Motor neuron (in vitro differentiated cells): ENCODE data around the gene SCAPER. TPM values are rescaled to one million over a fixed set of nuclear protein-coding genes. Genes with fewer than 3 reads are reported as not detected.
A peak's percentile ranks its signal among the peaks of the same experiment; 100 is the strongest.
"Not testable (repeated sequence)": the region's sequence is repeated elsewhere in the genome, so short reads cannot be mapped to it uniquely, and the experiment has no call there.

Experiments used
- ATAC-seq, 8 experiments: fragments of 200-7000 bp; cut with Tn5 transposase; replicated peaks in 6 of 8; 2 replicates each; pipeline ENCODE4 v1.8.0; 2021; ENCODE audit warnings: mild to moderate bottlenecking in 8 of 8, moderate library complexity in 8 of 8
- H3K27ac ChIP-seq, 2 donors: fragments of 250-450 bp; sonication (Bioruptor Pico); 2 replicates each; pipeline ENCODE4 v1.9.0; 2021; ENCODE audit warnings: antibody characterized with exemption in 2 of 2, mild to moderate bottlenecking in 2 of 2, moderate library complexity in 1 of 2
- H3K4me1 ChIP-seq, 2 donors: fragments of 250-450 bp; sonication (Bioruptor Pico); replicated peaks in 1 of 2; 2 replicates each; pipeline ENCODE4 v1.6.1; 2021; ENCODE audit warnings: antibody characterized with exemption in 2 of 2, mild to moderate bottlenecking in 2 of 2, moderate library complexity in 1 of 2
- H3K4me3 ChIP-seq, 5 donors: fragments of 250-450 bp; sonication (Bioruptor Pico); 2 replicates each; pipeline ENCODE4 v1.9.0; 2021; ENCODE audit warnings: antibody characterized with exemption in 5 of 5, mild to moderate bottlenecking in 5 of 5, moderate library complexity in 4 of 5
- WGBS, 10 experiments: fragments of 450-650 bp; shearing (Covaris generic); methylation state at CpG; one replicate each; pipeline ENCODE4 v1.0.0; 2022; 5-methylcytosine and 5-hydroxymethylcytosine counted together
- in situ Hi-C, 9 experiments: fragments of 400-800 bp; cut with MboI; loops; one replicate each; pipeline ENCODE4 v1.15.0; 2021; ENCODE audit warnings: low sequenced_read_pairs in 9 of 9, low pct_unique_long_range_greater_than_20kb in 2 of 9; ENCODE audit not compliant: unreplicated experiment in 9 of 9
- total RNA-seq, 8 experiments: library from RNA; unstranded; fragments of 300-600 nt; gene quantifications; 2 replicates each; pipeline versions ENCODE4 v1.2.3 to v1.2.4, GENCODE V29; 2022

The SCAPER gene
- total RNA-seq, 8 experiments from 2014 or later = 4.7 to 32.4 (median 22.6) TPM

GRCh38 chr15:76502678-76503077 is 402.5 kb downstream of the SCAPER start:
- H3K4me3 ChIP-seq = no peak overlapping the region
- H3K27ac ChIP-seq = no peak overlapping the region
- 60 to 100% (median 75%) methylated on average over 1 to 2 of the region's 3 CpGs; no CpG with 5 or more reads in 1 of the 10 experiments for WGBS, 10 experiments
- no peak for ATAC-seq
- in situ Hi-C loops = no loop called here
- H3K4me1 ChIP-seq = no peaks in the 10 kb centered on the region

GRCh38 chr15:76502185-76502584 is 403.0 kb downstream of the SCAPER start:
- 60 to 100% (median 85%) methylated on average over 1 to 3 of the region's 6 CpGs; no CpG with 5 or more reads in 3 of the 10 experiments for WGBS, 10 experiments
- in situ Hi-C loops, ATAC-seq, H3K27ac ChIP-seq, H3K4me3 ChIP-seq, H3K4me1 ChIP-seq: not testable (repeated sequence)

- in situ Hi-C loops = no loop called here
- no peak overlapping the region for H3K27ac ChIP-seq
- no peak overlapping the region for H3K4me3 ChIP-seq
- no peaks in the 10 kb centered on the region for H3K4me1 ChIP-seq
- ATAC-seq = no peak
- WGBS, 10 experiments = 83 to 100% (median 100%) methylated on average over 1 of the region's 1 CpG; no CpG with 5 or more reads in 6 of the 10 experiments
These were observed 403.4 kb downstream of the SCAPER start for GRCh38 chr15:76501726-76502125.

GRCh38 chr15:76501011-76501410 is 404.1 kb downstream of the SCAPER start:
- Histone ChIP-seq H3K4me1 (no peaks in the 10 kb centered on the region), H3K27ac (no peak overlapping the region), H3K4me3 (no peak overlapping the region)
- in situ Hi-C loops = no loop called here
- no peak for ATAC-seq
- 18 to 100% (median 77%) methylated on average over 1 to 2 of the region's 2 CpGs for WGBS, 10 experiments

- Histone ChIP-seq H3K27ac (no peak overlapping the region), H3K4me1 (no peaks in the 10 kb centered on the region), H3K4me3 (no peak overlapping the region)
- in situ Hi-C loops = no loop called here
- no peak for ATAC-seq
- 50 to 100% (median 77%) methylated on average over 1 to 4 of the region's 4 CpGs; no CpG with 5 or more reads in 3 of the 10 experiments for WGBS, 10 experiments
These were observed 409.7 kb downstream of the SCAPER start for GRCh38 chr15:76495487-76495886.

- in situ Hi-C loops = no loop called here
- 0 to 100% (median 77%) methylated on average over 1 of the region's 1 CpG; no CpG with 5 or more reads in 1 of the 10 experiments for WGBS, 10 experiments
- H3K4me1 ChIP-seq = no peaks in the 10 kb centered on the region
- H3K27ac ChIP-seq = no peak overlapping the region
- no peak for ATAC-seq
- no peak overlapping the region for H3K4me3 ChIP-seq
These were observed 412.6 kb downstream of the SCAPER start for GRCh38 chr15:76492538-76492937.

- 57 to 100% (median 100%) methylated on average over 1 to 2 of the region's 2 CpGs for WGBS, 10 experiments
- no peak for ATAC-seq
- H3K4me1 ChIP-seq = no peaks in the 10 kb centered on the region
- no peak overlapping the region for H3K27ac ChIP-seq
- H3K4me3 ChIP-seq = no peak overlapping the region
- in situ Hi-C loops = no loop called here
These were observed 421.4 kb downstream of the SCAPER start for GRCh38 chr15:76483752-76484151.

- WGBS, 10 experiments = 67 to 89% (median 80%) methylated on average over 1 of the region's 1 CpG; no CpG with 5 or more reads in 3 of the 10 experiments
- in situ Hi-C loops = no loop called here
These were observed 422.1 kb downstream of the SCAPER start for GRCh38 chr15:76483018-76483417.

GRCh38 chr15:76480267-76480666 is 424.9 kb downstream of the SCAPER start:
- WGBS, 10 experiments = 80 to 100% (median 94%) methylated on average over 1 to 3 of the region's 3 CpGs; no CpG with 5 or more reads in 2 of the 10 experiments
- in situ Hi-C loops = no loop called here
- no peaks in the 10 kb centered on the region for H3K4me1 ChIP-seq
- no peak overlapping the region for H3K27ac ChIP-seq
- no peak for ATAC-seq
- H3K4me3 ChIP-seq = no peak overlapping the region

More at GRCh38 chr15:76483018-76483417, 422.1 kb downstream of the SCAPER start:
- no peak for ATAC-seq
- Histone ChIP-seq H3K4me1 (no peaks in the 10 kb centered on the region), H3K27ac (no peak overlapping the region), H3K4me3 (no peak overlapping the region)

GRCh38 chr15:76470691-76471090 is 434.4 kb downstream of the SCAPER start:
- Histone ChIP-seq H3K27ac (no peak overlapping the region), H3K4me1 (no peaks in the 10 kb centered on the region), H3K4me3 (no peak overlapping the region)
- in situ Hi-C loops = loop anchor here in 2 of 9 experiments (25.0 kb wide), 2 partner anchors 92 to 108 kb away; no protein-coding TSS in a partner anchor
- ATAC-seq = no peak

- no peak overlapping the region for H3K4me3 ChIP-seq
- 40 to 100% (median 100%) methylated on average over 1 to 2 of the region's 2 CpGs; no CpG with 5 or more reads in 4 of the 10 experiments for WGBS, 10 experiments
- H3K27ac ChIP-seq = no peak overlapping the region
- in situ Hi-C loops = loop anchor here in 2 of 9 experiments (25.0 kb wide), 2 partner anchors 94 to 106 kb away; no protein-coding TSS in a partner anchor
- no peak for ATAC-seq
- no peaks in the 10 kb centered on the region for H3K4me1 ChIP-seq
These were observed 436.4 kb downstream of the SCAPER start for GRCh38 chr15:76468722-76469121.

- Histone ChIP-seq H3K4me1 (no peaks in the 10 kb centered on the region), H3K27ac (no peak overlapping the region), H3K4me3 (no peak overlapping the region)
- WGBS, 10 experiments = 40 to 100% (median 100%) methylated on average over 1 of the region's 1 CpG; no CpG with 5 or more reads in 3 of the 10 experiments
- ATAC-seq = no peak
- in situ Hi-C loops = loop anchor here in 2 of 9 experiments (25.0 kb wide), 2 partner anchors 95 to 105 kb away; no protein-coding TSS in a partner anchor
These were observed 438.0 kb downstream of the SCAPER start for GRCh38 chr15:76467136-76467535.

GRCh38 chr15:76465728-76466127 is 439.4 kb downstream of the SCAPER start:
- no peaks in the 10 kb centered on the region for H3K4me1 ChIP-seq
- H3K27ac ChIP-seq = no peak overlapping the region
- in situ Hi-C loops = loop anchor here in 2 of 9 experiments (25.0 kb wide), 2 partner anchors 97 to 103 kb away; no protein-coding TSS in a partner anchor
- no peak overlapping the region for H3K4me3 ChIP-seq
- 67 to 100% (median 100%) methylated on average over 1 of the region's 1 CpG for WGBS, 10 experiments
- no peak for ATAC-seq

- in situ Hi-C loops = loop anchor here in 2 of 9 experiments (25.0 kb wide), 2 partner anchors 98 to 102 kb away; no protein-coding TSS in a partner anchor
- no peak overlapping the region for H3K4me3 ChIP-seq
- ATAC-seq = peak in 1 of 8 experiments; percentile 92
- H3K27ac ChIP-seq = no peak overlapping the region
- WGBS, 10 experiments = 25 to 88% (median 83%) methylated on average over 1 to 2 of the region's 2 CpGs; no CpG with 5 or more reads in 1 of the 10 experiments
- H3K4me1 ChIP-seq = no peaks in the 10 kb centered on the region
These were observed 440.9 kb downstream of the SCAPER start for GRCh38 chr15:76464247-76464646.
